OCI-LY1 (cell line): ENCODE results near the gene STAB1.

Experiments
- CTCF ChIP-seq: fragments of 200-600 bp; sonication (generic), shearing (Covaris generic); IDR thresholded peaks from 2 replicates; pipeline ENCODE4 v1.5.1; 2017; ENCODE audit warnings: mild to moderate bottlenecking, antibody characterized with exemption, low read length, moderate library complexity, mixed read lengths
- EZH2 ChIP-seq: fragments of 200-600 bp; sonication (generic), shearing (Covaris generic); IDR thresholded peaks from 2 replicates; pipeline ENCODE4 v1.8.0; 2017; ENCODE audit warnings: borderline replicate concordance, mixed run types, mild to moderate bottlenecking, antibody characterized with exemption, low read length, moderate library complexity, mixed read lengths

- TF ChIP-seq CTCF (no peak), EZH2 (no peak)
Measured at GRCh38 chr3:52494886-52495495, at the start of gene STAB1.
